Measurements from ENCODE around the gene SDK1.
A peak's percentile ranks its signal among the peaks of the same experiment; 100 is the strongest.

Gene SDK1

GRCh38 chr7:3908153-3908552, 607.1 kb downstream of the SDK1 start:
- DNase-seq (ENCODE audit: low read depth), result no peak
- TF ChIP-seq, protein P1, sequence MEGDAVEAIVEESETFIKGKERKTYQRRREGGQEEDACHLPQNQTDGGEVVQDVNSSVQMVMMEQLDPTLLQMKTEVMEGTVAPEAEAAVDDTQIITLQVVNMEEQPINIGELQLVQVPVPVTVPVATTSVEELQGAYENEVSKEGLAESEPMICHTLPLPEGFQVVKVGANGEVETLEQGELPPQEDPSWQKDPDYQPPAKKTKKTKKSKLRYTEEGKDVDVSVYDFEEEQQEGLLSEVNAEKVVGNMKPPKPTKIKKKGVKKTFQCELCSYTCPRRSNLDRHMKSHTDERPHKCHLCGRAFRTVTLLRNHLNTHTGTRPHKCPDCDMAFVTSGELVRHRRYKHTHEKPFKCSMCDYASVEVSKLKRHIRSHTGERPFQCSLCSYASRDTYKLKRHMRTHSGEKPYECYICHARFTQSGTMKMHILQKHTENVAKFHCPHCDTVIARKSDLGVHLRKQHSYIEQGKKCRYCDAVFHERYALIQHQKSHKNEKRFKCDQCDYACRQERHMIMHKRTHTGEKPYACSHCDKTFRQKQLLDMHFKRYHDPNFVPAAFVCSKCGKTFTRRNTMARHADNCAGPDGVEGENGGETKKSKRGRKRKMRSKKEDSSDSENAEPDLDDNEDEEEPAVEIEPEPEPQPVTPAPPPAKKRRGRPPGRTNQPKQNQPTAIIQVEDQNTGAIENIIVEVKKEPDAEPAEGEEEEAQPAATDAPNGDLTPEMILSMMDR (conservative IDR thresholded peaks at IDR 0.05; ENCODE audit: control insufficient read depth, insufficient read depth, low read depth, low read length), result no peak
- no peak overlapping the region for H3K4me3 ChIP-seq (ENCODE audit: control insufficient read depth, low read depth, low read length)

DNA sequence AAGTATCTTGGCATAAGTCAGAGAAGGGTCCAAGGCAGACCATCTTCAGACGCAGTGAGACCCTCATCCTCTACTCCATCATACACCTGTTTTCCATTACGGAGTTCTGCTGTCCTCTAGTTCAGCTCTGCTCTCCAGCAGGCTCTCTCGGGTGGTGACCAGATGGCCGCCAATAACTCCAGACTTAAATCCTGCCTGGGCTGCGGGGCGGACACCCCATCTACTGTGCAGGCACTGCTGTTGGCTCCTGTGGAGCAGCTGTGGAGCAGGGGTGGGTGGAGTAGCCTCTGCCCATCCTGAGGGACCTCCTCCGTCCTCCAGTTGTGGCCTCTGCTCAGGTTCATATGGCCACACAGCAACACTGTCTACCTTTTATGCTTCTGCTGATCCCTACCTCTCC, 608.1 kb downstream of the SDK1 start:
- DNase-seq (ENCODE audit: low read depth), result no peak
- TF ChIP-seq, protein P1 (conservative IDR thresholded peaks at IDR 0.05; ENCODE audit: control insufficient read depth, insufficient read depth, low read depth, low read length), result no peak
- no peak overlapping the region for H3K4me3 ChIP-seq (ENCODE audit: control insufficient read depth, low read depth, low read length)

DNA sequence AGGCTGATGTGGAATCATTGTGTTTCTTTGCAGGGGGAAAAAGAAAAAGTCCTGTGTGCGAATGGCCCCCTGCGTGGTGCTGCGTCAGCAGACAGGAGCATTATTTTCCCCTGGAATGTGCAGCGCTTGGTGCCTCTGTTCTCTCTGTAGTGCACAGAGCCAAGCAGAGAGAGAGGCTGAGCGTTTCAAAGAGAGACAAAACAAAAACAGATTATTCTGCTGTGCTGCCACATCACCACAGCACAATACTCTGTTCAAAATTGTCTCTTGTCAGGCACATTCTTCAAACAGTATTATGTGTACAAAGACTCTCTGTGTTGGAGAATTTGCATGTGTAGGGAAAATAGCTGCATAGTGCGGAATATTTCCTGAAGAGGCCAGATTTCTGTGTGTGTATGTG, 609.0 kb downstream of the SDK1 start:
- TF ChIP-seq, protein P1 (conservative IDR thresholded peaks at IDR 0.05; ENCODE audit: control insufficient read depth, insufficient read depth, low read depth, low read length), result no peak
- no peak for DNase-seq (ENCODE audit: low read depth)
- no peak overlapping the region for H3K4me3 ChIP-seq (ENCODE audit: control insufficient read depth, low read depth, low read length)

- TF ChIP-seq, protein P1 (conservative IDR thresholded peaks at IDR 0.05; ENCODE audit: control insufficient read depth, insufficient read depth, low read depth, low read length), result no peak
- DNase-seq (ENCODE audit: low read depth), result peak; percentile 18
- H3K4me3 ChIP-seq (ENCODE audit: control insufficient read depth, low read depth, low read length), result no peak overlapping the region
Measured at GRCh38 chr7:3911685-3912084, 610.6 kb downstream of the SDK1 start.

- TF ChIP-seq, protein P1 (conservative IDR thresholded peaks at IDR 0.05; ENCODE audit: control insufficient read depth, insufficient read depth, low read depth, low read length), result no peak
- no peak for DNase-seq (ENCODE audit: low read depth)
Measured at GRCh38 chr7:3912291-3912690, 611.2 kb downstream of the SDK1 start.

DNA sequence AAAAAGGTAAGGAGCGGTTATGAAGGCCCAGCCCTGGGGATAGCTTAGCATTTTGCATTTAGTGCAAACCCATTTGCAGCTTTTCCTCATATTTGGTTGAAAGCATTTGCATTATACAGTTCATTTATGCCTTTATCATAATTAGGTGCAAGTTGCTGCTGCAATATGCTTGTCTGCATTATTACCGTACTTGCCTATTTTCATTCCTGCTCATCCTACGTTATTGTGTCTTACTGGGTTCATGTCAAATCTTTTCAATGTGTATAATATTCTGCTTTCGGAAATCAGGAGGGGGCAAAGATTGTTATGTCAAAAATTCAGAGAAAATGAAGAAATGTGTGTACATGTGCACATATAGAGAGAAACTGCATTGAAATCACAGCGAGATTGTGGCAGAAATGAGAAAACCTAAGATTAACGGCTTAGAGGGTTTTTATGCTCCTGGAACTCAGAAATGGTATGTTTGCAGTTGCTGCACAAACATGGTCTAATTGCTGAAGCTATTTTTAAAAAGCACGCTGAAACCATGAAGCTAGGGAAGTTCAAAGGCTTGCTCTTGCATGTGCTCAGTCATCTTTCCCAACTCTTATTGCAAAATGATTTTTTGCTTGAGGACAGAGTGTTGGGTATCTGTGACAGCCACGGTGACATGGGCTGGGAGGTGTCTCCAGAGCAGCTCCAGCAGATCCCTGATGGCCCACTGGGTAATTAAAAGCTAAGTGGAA, 613.2 kb downstream of the SDK1 start:
- no peak for DNase-seq (ENCODE audit: low read depth)
- TF ChIP-seq, protein P1 (conservative IDR thresholded peaks at IDR 0.05; ENCODE audit: control insufficient read depth, insufficient read depth, low read depth, low read length), result no peak
- H3K4me3 ChIP-seq (ENCODE audit: control insufficient read depth, low read depth, low read length), result no peak overlapping the region

More at GRCh38 chr7:3912291-3912690, 611.2 kb downstream of the SDK1 start:
- no peak overlapping the region for H3K4me3 ChIP-seq (ENCODE audit: control insufficient read depth, low read depth, low read length)

Data from fibroblast of mammary gland (primary cell).